Measurements from ENCODE around the gene GPRIN1.
"Not testable (repeated sequence)": the region's sequence is repeated elsewhere in the genome, so short reads cannot be mapped to it uniquely, and the experiment has no call there.

Gene GPRIN1

DNA sequence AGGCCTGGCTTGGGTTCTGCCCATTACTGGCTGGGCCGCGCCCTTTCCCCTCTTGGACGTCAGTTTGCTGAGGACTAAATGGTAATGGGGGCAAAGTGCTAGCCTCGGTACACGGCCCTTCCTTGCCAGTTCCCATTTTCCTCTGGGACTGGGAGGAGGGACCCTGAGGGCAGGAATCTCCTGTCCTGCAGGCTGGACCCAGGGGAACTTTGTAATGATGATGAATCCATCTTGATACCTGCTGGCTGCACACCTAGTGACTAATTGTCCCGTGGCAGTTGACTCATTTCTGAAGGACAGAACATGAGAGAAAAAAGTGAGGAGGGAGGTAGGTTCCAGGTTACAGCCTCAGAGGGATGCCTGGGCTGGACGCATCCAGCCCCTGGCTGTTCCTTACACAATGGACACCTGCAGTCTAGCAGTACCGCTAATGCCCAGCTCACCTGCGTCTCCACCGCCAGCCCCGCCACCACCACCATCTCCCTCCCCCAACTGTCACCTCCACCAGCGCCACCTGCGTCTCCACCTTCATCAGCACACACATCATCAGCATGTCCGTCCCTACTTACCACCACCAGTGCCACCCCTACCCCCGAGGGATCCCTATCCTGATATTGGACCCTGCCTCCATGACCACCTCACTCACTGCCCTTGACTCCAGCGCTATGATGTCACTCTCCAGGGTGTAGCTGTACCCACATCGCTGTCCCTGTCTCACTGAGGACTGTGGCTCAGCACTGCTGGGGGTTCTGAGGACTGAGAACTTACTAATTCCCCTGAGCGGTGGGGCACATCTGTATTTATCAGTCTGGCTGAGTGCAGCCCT lies 56.5 kb downstream of the GPRIN1 start:
- H3K36me3 ChIP-seq (ENCODE audit: control insufficient read depth in 4 of 4, insufficient read depth in 4 of 4, low read length in 3 of 4), result no peaks in the 10 kb centered on the region
- H3K27me3 ChIP-seq (replicated peaks in 2 of 5; ENCODE audit: control insufficient read depth in 4 of 5, insufficient read depth in 5 of 5, low read length in 4 of 5), result no peaks in the 10 kb centered on the region
- CTCF ChIA-PET, result interaction anchor here (1.2 to 2.1 kb wide), 3 partner anchors 10 to 42 kb away, joined by 3 to 8 read pairs (median 3); no protein-coding TSS in a partner anchor
- no peaks in the 10 kb centered on the region for H3K9me3 ChIP-seq (ENCODE audit: control extremely low read depth in 1 of 5, control insufficient read depth in 4 of 5, insufficient read depth in 2 of 5, low read depth in 1 of 5, low read length in 4 of 5)
- POLR2A ChIA-PET, result interaction anchor here (0.6 kb wide), 1 partner anchor 11 kb away, joined by 3 read pairs; no protein-coding TSS in a partner anchor
- H3K4me1 ChIP-seq (ENCODE audit: control extremely low read depth in 1 of 4, control insufficient read depth in 4 of 4, insufficient read depth in 4 of 4, low read length in 3 of 4), result peaks cover 0 to 13% (median 8%) of the 10 kb centered on the region in 4 experiments
- 82% methylated on average over 11 of the region's 18 CpGs for WGBS (ENCODE audit: insufficient coverage)
- H3K4me3 ChIP-seq (ENCODE audit: control insufficient read depth in 1 of 7, extremely low read depth in 1 of 7, insufficient read depth in 4 of 7, low read depth in 2 of 7, low read length in 6 of 7), result no peak overlapping the region
- H3K27ac ChIP-seq (ENCODE audit: insufficient read depth in 1 of 2, low read depth in 1 of 2, low read length in 2 of 2, poor library complexity in 1 of 2, severe bottlenecking in 2 of 2), result no peak overlapping the region
- DNase-seq, result no peak

DNA sequence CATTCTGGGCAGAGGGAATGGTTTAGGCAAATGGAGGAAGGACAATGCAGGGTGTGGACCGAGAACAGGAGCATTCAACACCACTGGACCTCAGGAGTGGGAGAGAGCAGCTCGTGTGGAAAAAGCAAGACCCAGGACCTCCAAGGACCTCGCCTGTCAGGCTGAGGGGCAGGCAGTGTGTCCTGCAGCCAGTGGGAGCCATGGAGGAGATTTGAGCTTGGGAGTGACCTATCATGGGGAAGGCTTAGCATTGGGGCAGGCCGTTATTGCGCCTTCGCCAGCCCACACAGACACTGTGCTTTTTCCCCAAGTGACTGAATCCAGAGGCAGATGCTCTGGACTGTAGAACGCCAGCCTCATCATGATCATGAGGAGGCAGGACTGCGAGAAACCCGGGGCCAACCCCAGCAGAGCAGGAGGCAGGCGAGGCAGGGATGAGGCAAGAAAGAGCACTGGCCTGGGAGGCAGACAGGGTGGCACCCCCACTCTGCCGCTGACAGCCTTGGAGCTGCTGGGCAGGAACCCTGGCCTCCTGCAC lies 57.6 kb downstream of the GPRIN1 start:
- Histone ChIP-seq H3K9me3 (ENCODE audit: control extremely low read depth in 1 of 5, control insufficient read depth in 4 of 5, insufficient read depth in 2 of 5, low read depth in 1 of 5, low read length in 4 of 5) (no peaks in the 10 kb centered on the region), H3K27me3 (replicated peaks in 2 of 5; ENCODE audit: control insufficient read depth in 4 of 5, insufficient read depth in 5 of 5, low read length in 4 of 5) (no peaks in the 10 kb centered on the region), H3K27ac (ENCODE audit: insufficient read depth in 1 of 2, low read depth in 1 of 2, low read length in 2 of 2, poor library complexity in 1 of 2, severe bottlenecking in 2 of 2) (no peak overlapping the region), H3K4me1 (ENCODE audit: control extremely low read depth in 1 of 4, control insufficient read depth in 4 of 4, insufficient read depth in 4 of 4, low read length in 3 of 4) (peaks cover 0 to 19% (median 8%) of the 10 kb centered on the region in 4 experiments), H3K36me3 (ENCODE audit: control insufficient read depth in 4 of 4, insufficient read depth in 4 of 4, low read length in 3 of 4) (no peaks in the 10 kb centered on the region), H3K4me3 (ENCODE audit: control insufficient read depth in 1 of 7, extremely low read depth in 1 of 7, insufficient read depth in 4 of 7, low read depth in 2 of 7, low read length in 6 of 7) (no peak overlapping the region)
- DNase-seq, result no peak
- 95% methylated on average over 10 of the region's 11 CpGs for WGBS (ENCODE audit: insufficient coverage)
- ChIA-PET POLR2A (no interaction called here), CTCF (interaction anchor here (0.5 to 1.5 kb wide), 5 partner anchors 9 to 936 kb away, joined by 3 read pairs; no protein-coding TSS in a partner anchor)

DNA sequence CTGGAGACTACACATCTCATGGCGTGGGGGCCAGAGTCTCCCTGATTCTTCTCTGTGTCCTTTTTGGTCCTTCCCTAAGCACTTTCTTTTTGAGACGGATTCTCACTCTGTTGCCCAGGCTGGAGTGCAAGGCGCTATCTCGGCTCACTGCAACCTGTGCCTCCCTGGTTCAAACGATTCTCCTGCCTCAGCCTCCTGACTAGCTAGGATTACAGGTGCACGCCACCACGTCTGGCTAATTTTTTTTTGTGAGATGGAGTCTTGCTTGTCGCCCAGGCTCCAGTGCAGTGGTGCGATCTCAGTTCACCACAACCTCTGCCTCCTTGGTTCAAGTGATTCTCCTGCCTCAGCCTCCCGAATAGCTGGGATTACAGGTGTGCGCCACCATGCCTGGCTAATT lies 59.0 kb downstream of the GPRIN1 start:
- CTCF ChIA-PET, result interaction anchor here (1.1 to 1.7 kb wide), 2 partner anchors 21 to 611 kb away, joined by 3 to 4 read pairs; no protein-coding TSS in a partner anchor
- DNase-seq; H3K27ac ChIP-seq (ENCODE audit: insufficient read depth in 1 of 2, low read depth in 1 of 2, low read length in 2 of 2, poor library complexity in 1 of 2, severe bottlenecking in 2 of 2); H3K9me3 ChIP-seq (ENCODE audit: control extremely low read depth in 1 of 5, control insufficient read depth in 4 of 5, insufficient read depth in 2 of 5, low read depth in 1 of 5, low read length in 4 of 5); H3K36me3 ChIP-seq (ENCODE audit: control insufficient read depth in 4 of 4, insufficient read depth in 4 of 4, low read length in 3 of 4); H3K27me3 ChIP-seq (replicated peaks in 2 of 5; ENCODE audit: control insufficient read depth in 4 of 5, insufficient read depth in 5 of 5, low read length in 4 of 5); POLR2A ChIA-PET: not testable (repeated sequence)
- Histone ChIP-seq H3K4me1 (ENCODE audit: control extremely low read depth in 1 of 4, control insufficient read depth in 4 of 4, insufficient read depth in 4 of 4, low read length in 3 of 4) (peaks cover 0 to 20% (median 8%) of the 10 kb centered on the region in 4 experiments), H3K4me3 (ENCODE audit: control insufficient read depth in 1 of 7, extremely low read depth in 1 of 7, insufficient read depth in 4 of 7, low read depth in 2 of 7, low read length in 6 of 7) (peak overlapping the region in 3 of 7 experiments; percentile 52 to 76 (median 59))
- 74% methylated on average over 7 of the region's 11 CpGs for WGBS (ENCODE audit: insufficient coverage)

- H3K4me1 ChIP-seq (ENCODE audit: control extremely low read depth in 1 of 4, control insufficient read depth in 4 of 4, insufficient read depth in 4 of 4, low read length in 3 of 4), result peaks cover 0 to 20% (median 8%) of the 10 kb centered on the region in 4 experiments
- 41% methylated on average over 13 of the region's 16 CpGs for WGBS (ENCODE audit: insufficient coverage)
- no peaks in the 10 kb centered on the region for H3K27me3 ChIP-seq (replicated peaks in 2 of 5; ENCODE audit: control insufficient read depth in 4 of 5, insufficient read depth in 5 of 5, low read length in 4 of 5)
- POLR2A ChIA-PET, result no interaction called here
- peak overlapping the region in 4 of 7 experiments; percentile 42 to 76 (median 56) for H3K4me3 ChIP-seq (ENCODE audit: control insufficient read depth in 1 of 7, extremely low read depth in 1 of 7, insufficient read depth in 4 of 7, low read depth in 2 of 7, low read length in 6 of 7)
- CTCF ChIA-PET, result interaction anchor here (1.7 kb wide), 1 partner anchor 21 kb away, joined by 4 read pairs; no protein-coding TSS in a partner anchor
- no peaks in the 10 kb centered on the region for H3K9me3 ChIP-seq (ENCODE audit: control extremely low read depth in 1 of 5, control insufficient read depth in 4 of 5, insufficient read depth in 2 of 5, low read depth in 1 of 5, low read length in 4 of 5)
- peak in 1 of 3 donors; percentile 41 for DNase-seq
- no peak overlapping the region for H3K27ac ChIP-seq (ENCODE audit: insufficient read depth in 1 of 2, low read depth in 1 of 2, low read length in 2 of 2, poor library complexity in 1 of 2, severe bottlenecking in 2 of 2)
- no peaks in the 10 kb centered on the region for H3K36me3 ChIP-seq (ENCODE audit: control insufficient read depth in 4 of 4, insufficient read depth in 4 of 4, low read length in 3 of 4)
These were observed 59.6 kb downstream of the GPRIN1 start for GRCh38 chr5:176550275-176550831.

DNA sequence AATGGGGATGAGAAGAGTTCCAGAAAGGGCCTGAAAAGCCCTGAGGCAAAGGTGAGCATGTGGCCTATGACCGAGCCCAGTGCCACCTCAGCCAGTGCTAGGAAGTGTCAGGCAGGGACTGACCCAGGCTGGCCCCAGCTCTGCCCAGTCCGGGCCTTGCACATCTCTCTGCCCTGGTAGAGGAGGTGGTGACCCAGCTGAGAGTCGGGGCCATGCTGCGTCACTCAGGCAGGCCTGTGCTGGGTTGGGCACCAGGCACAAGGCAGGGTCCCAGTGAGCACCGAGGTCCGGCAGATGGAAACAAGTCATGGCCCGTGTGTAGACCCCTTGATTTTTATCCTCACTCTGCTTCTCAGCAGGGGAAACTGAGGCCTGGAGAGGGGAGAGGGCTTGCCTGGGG lies 60.1 kb downstream of the GPRIN1 start:
- H3K9me3 ChIP-seq (ENCODE audit: control extremely low read depth in 1 of 5, control insufficient read depth in 4 of 5, insufficient read depth in 2 of 5, low read depth in 1 of 5, low read length in 4 of 5), result no peaks in the 10 kb centered on the region
- H3K27me3 ChIP-seq (replicated peaks in 2 of 5; ENCODE audit: control insufficient read depth in 4 of 5, insufficient read depth in 5 of 5, low read length in 4 of 5), result no peaks in the 10 kb centered on the region
- H3K4me3 ChIP-seq (ENCODE audit: control insufficient read depth in 1 of 7, extremely low read depth in 1 of 7, insufficient read depth in 4 of 7, low read depth in 2 of 7, low read length in 6 of 7), result no peak overlapping the region
- no peak overlapping the region for H3K27ac ChIP-seq (ENCODE audit: insufficient read depth in 1 of 2, low read depth in 1 of 2, low read length in 2 of 2, poor library complexity in 1 of 2, severe bottlenecking in 2 of 2)
- ChIA-PET CTCF (interaction anchor here (0.9 to 1.7 kb wide), 2 partner anchors 12 to 22 kb away, joined by 3 to 4 read pairs; partner anchors contain the start of gene RNF44), POLR2A (no interaction called here)
- WGBS (ENCODE audit: insufficient coverage), result 87% methylated on average over 7 of the region's 7 CpGs
- no peak for DNase-seq
- no peaks in the 10 kb centered on the region for H3K36me3 ChIP-seq (ENCODE audit: control insufficient read depth in 4 of 4, insufficient read depth in 4 of 4, low read length in 3 of 4)
- H3K4me1 ChIP-seq (ENCODE audit: control extremely low read depth in 1 of 4, control insufficient read depth in 4 of 4, insufficient read depth in 4 of 4, low read length in 3 of 4), result peaks cover 0 to 21% (median 8%) of the 10 kb centered on the region in 4 experiments

GRCh38 chr5:176548967-176549444 lies 61.0 kb downstream of the GPRIN1 start, which contains the start of gene CDHR2:
CDHR2 (plus strand) TSS chr5:176549342; CDS start chr5:176565353, 16,011 bp downstream.
- Histone ChIP-seq H3K27ac (ENCODE audit: insufficient read depth in 1 of 2, low read depth in 1 of 2, low read length in 2 of 2, poor library complexity in 1 of 2, severe bottlenecking in 2 of 2) (no peak within 1 kb of the TSS), H3K27me3 (replicated peaks in 2 of 5; ENCODE audit: control insufficient read depth in 4 of 5, insufficient read depth in 5 of 5, low read length in 4 of 5) (no peaks in the 10 kb centered on the region), H3K9me3 (ENCODE audit: control extremely low read depth in 1 of 5, control insufficient read depth in 4 of 5, insufficient read depth in 2 of 5, low read depth in 1 of 5, low read length in 4 of 5) (no peaks in the 10 kb centered on the region), H3K4me3 (ENCODE audit: control insufficient read depth in 1 of 7, extremely low read depth in 1 of 7, insufficient read depth in 4 of 7, low read depth in 2 of 7, low read length in 6 of 7) (no peak within 1 kb of the TSS), H3K36me3 (ENCODE audit: control insufficient read depth in 4 of 4, insufficient read depth in 4 of 4, low read length in 3 of 4) (no peaks in the 10 kb centered on the region), H3K4me1 (ENCODE audit: control extremely low read depth in 1 of 4, control insufficient read depth in 4 of 4, insufficient read depth in 4 of 4, low read length in 3 of 4) (peaks cover 0 to 29% (median 11%) of the 10 kb centered on the region in 4 experiments)
- POLR2A ChIA-PET, result no interaction called here
- WGBS (ENCODE audit: insufficient coverage), result 91% methylated on average over 15 of the region's 18 CpGs
- DNase-seq, result peak in 1 of 3 donors; percentile 39
- CTCF ChIA-PET, result interaction anchor here (0.9 to 1.9 kb wide), 2 partner anchors 10 to 12 kb away, joined by 3 to 4 read pairs; partner anchors contain the start of gene RNF44
